ENCODE data around the gene SLC17A2. TPM values are rescaled to one million over a fixed set of nuclear protein-coding genes. Genes with fewer than 3 reads are reported as not detected.
A peak's percentile ranks its signal among the peaks of the same experiment; 100 is the strongest.

The SLC17A2 gene
- total RNA-seq (ENCODE audit: low replicate concordance), result 0.21 TPM in 1 of 2 replicates, not detected in the other
- long read RNA-seq, result 0 reads

- Mint-ChIP-seq H3K27ac (no peak within 1 kb of the TSS), H3K9me3 (no peaks in the 10 kb centered on the region), H3K4me1 (ENCODE audit: unreplicated experiment) (no peaks in the 10 kb centered on the region), H3K27me3 (no peaks in the 10 kb centered on the region), H3K4me3 (no peak within 1 kb of the TSS), H3K36me3 (no peaks in the 10 kb centered on the region)
- TF ChIP-seq CTCF (conservative IDR thresholded peaks at IDR 0.05), result no peak
- no peak for DNase-seq (ENCODE audit: extremely low spot score, unreplicated experiment)
Observed at GRCh38 chr6:25930532-25931410, at the start of gene SLC17A2. SLC17A2 (minus strand) TSS chr6:25930691; CDS start chr6:25925796, 4,895 bp downstream.

DNA sequence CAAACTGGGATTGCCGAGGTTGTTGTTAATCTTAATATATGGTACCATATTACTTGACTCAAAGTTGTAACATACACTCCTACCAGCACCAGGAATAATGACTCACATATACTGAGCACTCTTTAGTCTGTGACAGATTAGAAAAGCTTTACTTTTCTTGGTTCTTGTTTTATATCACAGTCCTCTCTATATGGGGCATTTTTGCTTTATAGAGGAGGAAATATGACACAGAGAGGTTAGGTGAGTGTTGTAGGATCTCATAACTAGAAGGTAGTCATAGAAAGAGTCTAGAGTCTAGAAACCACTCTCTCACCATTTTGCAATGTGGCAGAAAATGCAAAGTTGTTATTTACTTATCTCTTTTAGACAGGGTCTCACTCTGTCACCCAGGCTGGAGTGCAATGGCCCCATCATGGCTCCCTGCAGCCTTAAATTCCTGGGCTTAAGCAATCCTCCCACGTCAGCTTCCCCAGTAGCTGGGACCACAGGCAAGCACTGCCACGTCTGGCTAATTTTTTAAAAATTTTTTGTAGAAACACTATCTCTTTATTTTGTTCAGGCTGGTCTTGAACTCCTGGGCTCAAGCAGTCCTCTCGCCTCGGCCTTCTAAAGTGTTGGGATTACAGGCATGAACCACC, 45.6 kb upstream of the SLC17A2 start:
- no peak overlapping the region for H3K4me3 Mint-ChIP-seq
- H3K27me3 Mint-ChIP-seq, result no peaks in the 10 kb centered on the region
- no peaks in the 10 kb centered on the region for H3K9me3 Mint-ChIP-seq
- peaks cover 3% of the 10 kb centered on the region for H3K36me3 Mint-ChIP-seq
- peaks cover 15% of the 10 kb centered on the region for H3K4me1 Mint-ChIP-seq (ENCODE audit: unreplicated experiment)
- H3K27ac Mint-ChIP-seq, result no peak overlapping the region
- DNase-seq (ENCODE audit: extremely low spot score, unreplicated experiment), result no peak
- no peak for TF ChIP-seq CTCF (conservative IDR thresholded peaks at IDR 0.05)

- Mint-ChIP-seq H3K36me3 (peaks cover 13% of the 10 kb centered on the region), H3K9me3 (no peaks in the 10 kb centered on the region), H3K4me1 (ENCODE audit: unreplicated experiment) (peaks cover 15% of the 10 kb centered on the region), H3K4me3 (no peak overlapping the region), H3K27me3 (no peaks in the 10 kb centered on the region), H3K27ac (peak overlapping the region; percentile 97)
- no peak for DNase-seq (ENCODE audit: extremely low spot score, unreplicated experiment)
- no peak for TF ChIP-seq CTCF (conservative IDR thresholded peaks at IDR 0.05)
Observed at GRCh38 chr6:25973923-25974555, 43.5 kb upstream of the SLC17A2 start.

DNA sequence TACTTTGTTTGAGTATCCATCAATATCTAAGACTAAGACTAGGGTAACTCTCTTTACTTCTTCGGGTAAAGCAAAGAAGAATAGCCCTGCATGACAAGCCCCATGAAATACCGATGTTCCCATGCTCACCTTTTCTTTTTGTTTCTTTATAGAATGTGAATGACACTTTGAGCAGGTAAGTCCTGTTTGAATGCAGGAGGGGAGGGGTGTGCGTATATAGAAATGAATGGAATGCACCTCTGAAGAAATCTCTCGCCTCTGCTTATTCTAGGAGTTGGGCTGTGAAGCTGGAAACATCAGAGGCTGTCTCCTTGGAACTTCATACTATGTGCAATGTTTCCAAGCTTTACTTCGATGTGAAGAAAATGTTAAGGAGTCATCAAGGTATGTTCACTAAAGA, 42.4 kb upstream of the SLC17A2 start:
- Mint-ChIP-seq H3K4me1 (ENCODE audit: unreplicated experiment) (peaks cover 15% of the 10 kb centered on the region), H3K27ac (peak overlapping the region; percentile 97), H3K9me3 (no peaks in the 10 kb centered on the region), H3K4me3 (peak overlapping the region; percentile 81), H3K27me3 (no peaks in the 10 kb centered on the region), H3K36me3 (peaks cover 22% of the 10 kb centered on the region)
- DNase-seq (ENCODE audit: extremely low spot score, unreplicated experiment), result no peak
- TF ChIP-seq CTCF (conservative IDR thresholded peaks at IDR 0.05), result no peak

DNA sequence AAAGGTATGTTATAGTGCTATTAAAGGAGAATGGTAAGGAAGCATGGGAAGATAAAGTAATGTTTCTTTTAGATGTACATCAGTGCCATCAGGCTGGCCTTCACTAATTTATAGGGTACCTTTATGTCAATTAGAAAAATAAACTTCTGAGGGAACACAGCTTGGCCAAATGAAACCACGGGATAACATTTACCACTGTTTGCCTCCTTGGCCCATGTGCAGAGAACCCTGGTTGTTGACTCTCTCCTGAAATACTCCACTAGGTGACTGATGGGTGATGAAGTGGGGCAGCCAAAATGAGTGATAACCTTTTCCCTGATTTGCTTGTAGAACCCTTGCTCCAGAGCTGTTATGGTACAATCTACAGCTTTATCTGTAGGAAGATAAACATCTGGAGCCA, 41.6 kb upstream of the SLC17A2 start:
- peak overlapping the region; percentile 97 for H3K27ac Mint-ChIP-seq
- peaks cover 26% of the 10 kb centered on the region for H3K36me3 Mint-ChIP-seq
- TF ChIP-seq CTCF (conservative IDR thresholded peaks at IDR 0.05), result no peak
- no peak for DNase-seq (ENCODE audit: extremely low spot score, unreplicated experiment)
- H3K4me3 Mint-ChIP-seq, result peak overlapping the region; percentile 81
- H3K27me3 Mint-ChIP-seq, result no peaks in the 10 kb centered on the region
- H3K4me1 Mint-ChIP-seq (ENCODE audit: unreplicated experiment), result peaks cover 15% of the 10 kb centered on the region
- no peaks in the 10 kb centered on the region for H3K9me3 Mint-ChIP-seq

Data from type B pancreatic cell (in vitro differentiated cells).